Measurements from ENCODE around the gene FBXL16. TPM values are rescaled to one million over a fixed set of nuclear protein-coding genes. Genes with fewer than 3 reads are reported as not detected.

FBXL16 gene
- total RNA-seq, 1 experiment from 2014 or later: 1.1 TPM

DNA sequence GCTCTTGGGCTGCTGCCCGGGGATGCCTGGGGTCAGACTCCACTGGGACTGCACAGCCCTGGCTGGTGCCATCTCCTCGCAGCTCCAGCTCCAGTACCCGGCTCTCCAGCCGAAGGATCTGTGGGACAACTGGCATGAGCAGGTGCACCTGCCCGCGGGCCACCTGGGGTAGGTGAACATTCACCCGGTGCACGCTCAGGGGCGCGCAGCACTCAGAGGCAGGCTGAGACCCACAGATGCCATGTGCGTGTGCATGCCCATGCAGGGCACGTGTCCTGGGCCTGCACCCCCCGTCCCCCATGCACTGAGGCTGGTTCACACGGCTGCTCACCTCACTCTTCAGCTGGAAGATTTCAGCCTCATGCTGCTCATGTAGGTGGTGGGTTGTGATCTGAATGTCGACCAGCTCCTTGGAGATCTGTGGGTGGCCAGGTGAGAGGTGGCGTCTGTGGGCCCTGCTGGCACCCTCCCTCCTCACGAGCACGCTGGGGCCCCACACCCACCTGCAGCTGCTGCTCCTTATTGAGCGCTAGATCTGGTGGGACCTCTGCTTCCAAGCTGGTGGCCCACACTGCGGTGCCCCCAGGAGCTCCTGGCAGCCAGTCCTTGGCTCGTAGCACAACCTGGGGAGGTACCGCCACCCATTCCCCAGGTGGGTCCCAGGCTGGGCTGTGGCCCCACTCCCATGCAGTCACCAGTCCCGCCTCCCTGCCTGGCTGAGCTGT lies 20.0 kb upstream of the FBXL16 start:
- TF ChIP-seq EZH2 (IDR thresholded peaks at IDR 0.05; ENCODE audit: borderline replicate concordance, low read depth, low read length, poor library complexity, severe bottlenecking): no peak
- TF ChIP-seq, protein P1, sequence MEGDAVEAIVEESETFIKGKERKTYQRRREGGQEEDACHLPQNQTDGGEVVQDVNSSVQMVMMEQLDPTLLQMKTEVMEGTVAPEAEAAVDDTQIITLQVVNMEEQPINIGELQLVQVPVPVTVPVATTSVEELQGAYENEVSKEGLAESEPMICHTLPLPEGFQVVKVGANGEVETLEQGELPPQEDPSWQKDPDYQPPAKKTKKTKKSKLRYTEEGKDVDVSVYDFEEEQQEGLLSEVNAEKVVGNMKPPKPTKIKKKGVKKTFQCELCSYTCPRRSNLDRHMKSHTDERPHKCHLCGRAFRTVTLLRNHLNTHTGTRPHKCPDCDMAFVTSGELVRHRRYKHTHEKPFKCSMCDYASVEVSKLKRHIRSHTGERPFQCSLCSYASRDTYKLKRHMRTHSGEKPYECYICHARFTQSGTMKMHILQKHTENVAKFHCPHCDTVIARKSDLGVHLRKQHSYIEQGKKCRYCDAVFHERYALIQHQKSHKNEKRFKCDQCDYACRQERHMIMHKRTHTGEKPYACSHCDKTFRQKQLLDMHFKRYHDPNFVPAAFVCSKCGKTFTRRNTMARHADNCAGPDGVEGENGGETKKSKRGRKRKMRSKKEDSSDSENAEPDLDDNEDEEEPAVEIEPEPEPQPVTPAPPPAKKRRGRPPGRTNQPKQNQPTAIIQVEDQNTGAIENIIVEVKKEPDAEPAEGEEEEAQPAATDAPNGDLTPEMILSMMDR (conservative IDR thresholded peaks at IDR 0.05; ENCODE audit: low read depth, low read length): no peak
- ChIA-PET POLR2A (ENCODE audit: low non-redundant PET) (no interaction called here), CTCF (interaction anchor here (0.6 kb wide), 1 partner anchor 74 kb away, joined by 3 read pairs; no protein-coding TSS in a partner anchor)
- intact Hi-C loops (cut with micrococcal nuclease; ENCODE audit: unreplicated experiment): no loop called here
- Histone ChIP-seq H3K27me3 (replicated peaks; ENCODE audit: insufficient read depth, low read depth, low read length, poor library complexity) (no peaks in the 10 kb centered on the region), H3K4me1 (ENCODE audit: insufficient read depth, low read length, poor library complexity, severe bottlenecking) (peaks cover 10% of the 10 kb centered on the region), H3K4me3 (ENCODE audit: low read depth, low read length, poor library complexity, severe bottlenecking) (no peak overlapping the region), H3K36me3 (ENCODE audit: insufficient read depth, low read length, poor library complexity, severe bottlenecking) (no peaks in the 10 kb centered on the region), H3K9me3 (ENCODE audit: low read depth, low read length, poor library complexity, severe bottlenecking) (no peaks in the 10 kb centered on the region), H3K27ac (ENCODE audit: low read depth, low read length, poor library complexity, severe bottlenecking) (no peak overlapping the region)
- DNase-seq (ENCODE audit: low spot score): no peak
- BruUV-seq (replicated peaks): no TSS peak

DNA sequence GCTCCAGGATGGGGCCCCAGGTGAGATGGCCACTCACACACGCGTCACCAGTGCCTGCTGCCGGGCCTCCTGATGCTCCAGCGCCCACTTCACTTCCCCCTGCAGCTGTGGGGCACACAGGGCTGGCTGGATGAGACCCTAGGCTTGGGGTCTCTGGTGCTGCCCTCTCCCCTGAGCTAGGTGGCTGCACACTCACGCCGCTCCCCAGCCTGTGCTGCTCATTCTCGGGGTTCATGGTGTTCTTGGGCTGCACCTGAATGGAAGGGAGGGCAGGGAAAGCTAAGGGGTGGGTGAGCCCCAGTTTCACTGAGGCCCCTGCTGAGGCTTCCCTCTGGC lies 19.4 kb upstream of the FBXL16 start:
- no peak for DNase-seq (ENCODE audit: low spot score)
- CTCF ChIA-PET: interaction anchor here (0.6 kb wide), 1 partner anchor 29 kb away, joined by 3 read pairs; no protein-coding TSS in a partner anchor
- Histone ChIP-seq H3K9me3 (ENCODE audit: low read depth, low read length, poor library complexity, severe bottlenecking) (no peaks in the 10 kb centered on the region), H3K36me3 (ENCODE audit: insufficient read depth, low read length, poor library complexity, severe bottlenecking) (no peaks in the 10 kb centered on the region), H3K27me3 (replicated peaks; ENCODE audit: insufficient read depth, low read depth, low read length, poor library complexity) (no peaks in the 10 kb centered on the region), H3K4me1 (ENCODE audit: insufficient read depth, low read length, poor library complexity, severe bottlenecking) (peaks cover 15% of the 10 kb centered on the region), H3K27ac (ENCODE audit: low read depth, low read length, poor library complexity, severe bottlenecking) (no peak overlapping the region), H3K4me3 (ENCODE audit: low read depth, low read length, poor library complexity, severe bottlenecking) (no peak overlapping the region)
- POLR2A ChIA-PET (ENCODE audit: low non-redundant PET): no interaction called here
- TF ChIP-seq, protein P1 (conservative IDR thresholded peaks at IDR 0.05; ENCODE audit: low read depth, low read length): no peak
- TF ChIP-seq EZH2 (IDR thresholded peaks at IDR 0.05; ENCODE audit: borderline replicate concordance, low read depth, low read length, poor library complexity, severe bottlenecking): no peak
- intact Hi-C loops (cut with micrococcal nuclease; ENCODE audit: unreplicated experiment): no loop called here
- BruUV-seq (replicated peaks): no TSS peak

DNA sequence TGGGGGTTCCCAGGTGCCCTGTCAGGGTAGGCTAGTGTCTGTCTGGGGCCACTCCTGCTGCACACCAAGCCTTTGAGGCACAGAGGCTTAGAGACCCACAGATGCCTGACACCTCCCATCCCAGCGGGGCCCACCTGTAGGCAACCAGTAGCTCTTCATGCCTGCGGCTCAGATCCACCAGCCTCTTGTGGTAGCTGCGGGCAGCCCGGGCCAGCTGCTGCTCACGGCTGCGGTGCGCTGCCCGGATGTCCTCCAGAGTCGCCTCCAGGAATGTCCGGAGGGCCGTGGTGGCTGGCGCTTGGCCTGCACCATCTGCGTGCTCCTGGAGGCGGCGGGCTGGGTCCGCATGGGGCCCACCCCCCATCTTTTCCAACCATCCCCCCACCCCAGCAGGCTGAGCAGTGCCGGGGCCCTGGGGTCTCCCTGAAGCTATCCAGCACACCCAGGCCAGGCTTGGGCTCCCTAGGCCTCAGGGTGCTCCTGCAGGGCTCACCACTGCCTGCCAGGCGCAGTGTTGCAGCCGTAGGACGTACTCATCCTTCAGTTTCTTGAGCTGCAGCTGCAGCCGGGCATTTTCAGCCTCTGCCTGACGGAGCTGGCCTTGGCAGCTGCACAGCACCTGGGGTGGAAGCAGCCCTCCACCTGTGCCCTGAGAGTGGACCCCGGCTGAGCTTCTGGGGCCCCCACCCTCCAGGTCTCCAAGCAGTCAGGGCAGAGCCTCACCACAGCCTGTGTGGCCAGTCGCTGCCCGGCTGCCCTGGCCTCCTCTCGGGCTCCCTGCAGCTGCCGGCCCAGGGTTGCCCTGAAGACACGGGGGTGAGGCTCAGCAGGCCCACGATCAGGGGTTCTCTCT lies 18.8 kb upstream of the FBXL16 start:
- TF ChIP-seq, protein P1 (conservative IDR thresholded peaks at IDR 0.05; ENCODE audit: low read depth, low read length): no peak
- no peak for TF ChIP-seq EZH2 (IDR thresholded peaks at IDR 0.05; ENCODE audit: borderline replicate concordance, low read depth, low read length, poor library complexity, severe bottlenecking)
- Histone ChIP-seq H3K27me3 (replicated peaks; ENCODE audit: insufficient read depth, low read depth, low read length, poor library complexity) (no peaks in the 10 kb centered on the region), H3K4me3 (ENCODE audit: low read depth, low read length, poor library complexity, severe bottlenecking) (no peak overlapping the region), H3K9me3 (ENCODE audit: low read depth, low read length, poor library complexity, severe bottlenecking) (no peaks in the 10 kb centered on the region), H3K27ac (ENCODE audit: low read depth, low read length, poor library complexity, severe bottlenecking) (no peak overlapping the region), H3K4me1 (ENCODE audit: insufficient read depth, low read length, poor library complexity, severe bottlenecking) (peaks cover 19% of the 10 kb centered on the region), H3K36me3 (ENCODE audit: insufficient read depth, low read length, poor library complexity, severe bottlenecking) (no peaks in the 10 kb centered on the region)
- no peak for DNase-seq (ENCODE audit: low spot score)
- BruUV-seq (replicated peaks): no TSS peak
- CTCF ChIA-PET: interaction anchor here (0.6 kb wide), 1 partner anchor 29 kb away, joined by 3 read pairs; no protein-coding TSS in a partner anchor
- POLR2A ChIA-PET (ENCODE audit: low non-redundant PET): no interaction called here
- intact Hi-C loops (cut with micrococcal nuclease; ENCODE audit: unreplicated experiment): no loop called here

All from A673 (cell line).